IPS DF 4.7 (cell line): ENCODE data around the gene LCE2D.

Source experiments
- DNase-seq: peaks from one replicate; pipeline ENCODE4 v3.0.0-alpha.2; 2013; ENCODE audit warnings: low spot score; ENCODE audit errors: extremely low read depth

The LCE2D gene

DNA sequence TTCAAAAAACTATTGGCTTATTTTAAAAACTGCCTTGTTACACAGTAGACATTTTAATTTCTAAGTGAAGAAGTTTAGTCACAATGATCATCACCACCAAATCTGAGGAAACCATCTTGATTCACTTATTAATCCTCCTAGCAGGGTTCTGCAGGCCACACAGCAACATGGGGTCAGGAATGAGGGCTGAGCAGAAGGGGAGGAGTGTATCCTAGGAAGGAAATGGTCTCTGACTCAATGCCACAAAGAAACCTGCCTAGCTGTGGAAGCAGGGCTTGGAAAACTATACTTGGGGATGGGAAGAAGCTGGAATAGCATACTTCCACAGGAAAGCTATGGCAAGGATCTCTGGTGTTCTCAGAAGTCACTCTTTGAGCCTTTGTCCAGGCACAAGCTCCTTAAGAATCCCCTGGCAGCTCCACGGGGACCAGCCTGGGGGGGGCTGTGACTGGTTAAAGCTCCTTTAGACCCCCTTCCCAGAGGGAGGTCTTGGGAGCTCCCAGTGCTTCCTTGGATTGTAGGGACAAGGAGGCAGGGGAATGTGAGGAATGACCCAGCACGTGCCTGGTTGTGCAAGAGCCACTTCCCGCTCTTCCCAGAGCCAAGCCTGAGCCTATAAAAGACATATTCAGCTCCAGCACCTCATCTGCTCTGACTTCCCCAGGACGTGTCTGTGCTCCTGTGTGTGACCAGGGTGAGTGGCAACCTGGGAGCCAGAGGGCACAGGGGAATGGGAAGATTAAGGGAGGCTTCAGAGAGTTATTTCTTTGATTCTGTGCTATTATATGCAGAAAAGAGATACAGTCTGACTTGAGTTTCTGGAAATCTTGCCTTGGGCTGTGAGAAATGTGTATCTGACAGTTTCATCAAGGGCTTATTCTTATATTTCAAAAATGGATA, 34.8 kb downstream of the LCE2D start, which contains the start of gene LCE2A:
LCE2A (plus strand) TSS at position 645 of the 900 bp plus-strand sequence. CDS start 557 bp downstream, outside the sequence.
- no peak for DNase-seq

DNA sequence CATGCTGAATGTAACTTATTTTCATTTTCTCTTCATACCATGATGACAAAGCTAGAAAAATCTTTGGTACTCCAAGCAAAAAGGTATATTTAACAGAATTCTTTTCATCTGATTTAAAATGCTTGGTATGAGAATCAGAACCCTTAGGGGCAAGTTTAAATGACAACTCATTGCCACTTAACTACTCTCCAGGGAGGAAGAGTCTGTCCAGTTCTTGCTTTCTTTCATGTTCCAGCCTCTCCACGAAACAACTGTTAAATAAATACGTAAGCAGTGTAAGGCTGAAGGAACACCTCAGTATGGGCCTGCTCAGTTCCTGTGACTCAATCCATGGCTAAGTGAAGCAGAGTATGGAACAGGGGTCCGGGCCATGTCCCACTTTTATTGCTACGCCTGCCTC, 36.6 kb downstream of the LCE2D start:
- no peak for DNase-seq

DNA sequence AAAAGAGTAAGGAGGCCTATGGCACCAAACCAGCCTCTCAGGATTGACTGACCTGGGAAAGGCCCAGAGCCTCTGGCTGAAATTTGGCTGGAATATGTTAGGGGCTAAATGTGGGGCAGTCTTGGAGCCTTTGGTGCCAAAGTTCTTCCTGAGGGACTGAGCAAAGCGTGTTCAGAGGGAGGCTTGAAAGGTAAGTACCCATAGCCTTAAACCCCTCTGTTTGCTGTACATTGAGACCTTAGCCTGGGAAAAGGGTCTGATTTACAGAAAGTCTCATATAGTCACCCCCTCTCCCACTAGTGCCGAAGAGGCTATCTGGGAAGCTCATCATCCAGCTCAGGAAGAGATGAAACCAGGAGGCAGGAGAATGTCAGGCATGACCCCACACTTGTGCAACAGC, 44.7 kb downstream of the LCE2D start, which contains the start of gene LCE4A:
LCE4A (plus strand) TSS at position 301 of the 400 bp plus-strand sequence. CDS start 916 bp downstream, outside the sequence.
- DNase-seq: no peak
